Muscle of arm (tissue), 12 donors: ENCODE results near the gene SCN7A. TPM values are rescaled to one million over a fixed set of nuclear protein-coding genes. Genes with fewer than 3 reads are reported as not detected.
A peak's percentile ranks its signal among the peaks of the same experiment; 100 is the strongest.
"Not testable (repeated sequence)": the region's sequence is repeated elsewhere in the genome, so short reads cannot be mapped to it uniquely, and the experiment has no call there.

ENCODE experiments used
- DNase-seq: peaks from one replicate; pipeline ENCODE4 v3.0.0-alpha.2; 2013
- polyA plus RNA-seq, 12 donors: library from polyadenylated mRNA; unstranded; fragments of 120-200 nt; gene quantifications; one replicate each; pipeline ENCODE4 v1.2.1, GENCODE V29; 2013; ENCODE audit not compliant: insufficient read length in 12 of 12

Gene SCN7A
- polyA plus RNA-seq, 12 donors, result 22.3 to 99.2 (median 63.0) TPM

DNA sequence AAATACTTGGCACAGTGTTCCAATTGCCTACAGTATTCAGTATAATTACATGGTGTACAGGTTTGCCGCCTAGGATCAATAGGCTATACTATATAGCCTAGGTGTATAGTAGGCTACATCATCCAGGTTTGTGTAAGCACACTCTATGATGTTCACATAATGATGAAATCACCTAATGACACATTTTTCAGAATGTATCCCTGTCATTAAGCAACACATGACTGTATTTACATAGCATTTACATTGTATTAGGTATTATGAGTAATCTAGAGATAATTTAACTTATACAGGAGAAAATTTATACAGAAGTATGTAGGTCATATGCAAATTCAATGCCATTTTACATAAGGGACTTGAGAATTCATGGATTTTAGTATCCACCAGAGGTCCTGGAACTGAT lies 35.4 kb downstream of the SCN7A start:
- no peak for DNase-seq

DNA sequence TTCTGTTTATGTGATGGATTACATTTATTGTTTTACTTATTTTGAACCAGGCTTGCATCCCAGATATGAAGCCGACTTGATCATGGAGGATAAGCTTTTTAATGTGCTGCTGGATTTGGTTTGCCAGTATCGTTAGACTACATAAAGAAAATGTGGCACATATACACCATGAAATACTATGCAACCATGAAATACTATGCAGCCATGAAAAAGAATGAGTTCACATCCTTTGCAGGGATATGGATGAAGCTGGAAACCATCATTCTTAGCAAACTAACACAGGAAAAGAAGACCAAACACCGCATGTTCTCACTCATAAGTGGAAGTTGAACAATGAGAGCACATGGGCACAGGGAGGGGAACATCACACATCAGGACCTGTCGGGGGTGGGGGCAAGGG lies 38.2 kb downstream of the SCN7A start:
- not testable (repeated sequence) for DNase-seq

DNA sequence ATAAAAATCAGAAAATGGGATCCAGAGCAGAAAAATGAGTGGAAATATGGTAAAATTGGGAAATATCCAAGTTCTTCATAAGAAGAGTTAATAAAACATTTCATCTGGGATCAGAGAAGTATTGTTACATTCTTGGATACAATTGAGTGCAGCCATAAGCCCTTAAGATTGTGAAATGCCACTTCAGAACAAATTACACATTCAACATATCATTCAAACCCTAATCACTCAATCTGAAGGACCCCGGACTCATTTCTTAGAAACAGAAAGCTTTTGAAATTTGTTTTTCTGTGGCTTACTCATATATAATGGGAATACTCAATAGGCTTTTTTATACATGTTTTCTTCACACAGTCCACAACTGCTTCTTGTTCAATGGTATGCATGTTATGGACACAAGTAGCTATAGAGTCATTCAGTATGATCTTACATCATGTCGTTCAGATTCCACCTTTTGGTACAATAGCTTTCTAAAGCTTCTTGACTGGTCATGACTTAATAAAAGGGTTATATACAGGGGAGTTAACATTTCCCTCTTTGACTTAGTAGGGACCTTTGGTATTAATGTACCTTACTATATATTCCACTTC lies 39.9 kb downstream of the SCN7A start:
- no peak for DNase-seq

DNA sequence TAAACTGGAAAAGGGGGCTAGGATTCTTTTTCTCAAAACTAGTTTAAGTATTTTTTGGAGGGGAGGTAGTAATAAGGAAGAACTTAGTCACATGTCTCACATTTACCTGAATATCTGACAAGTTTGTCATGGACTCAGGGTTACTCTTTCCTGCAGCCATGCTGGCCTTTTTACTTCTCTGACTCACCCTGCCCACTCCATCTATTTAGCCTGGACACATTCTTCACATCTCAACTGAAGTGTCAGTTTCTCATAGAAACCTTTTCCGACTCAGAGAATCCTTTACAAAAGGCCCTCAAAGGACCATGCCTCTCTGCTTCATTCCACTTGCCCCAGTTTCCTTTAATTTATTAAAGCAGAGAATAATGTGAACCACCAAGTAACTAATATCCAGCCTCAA lies 42.6 kb downstream of the SCN7A start:
- no peak for DNase-seq

DNA sequence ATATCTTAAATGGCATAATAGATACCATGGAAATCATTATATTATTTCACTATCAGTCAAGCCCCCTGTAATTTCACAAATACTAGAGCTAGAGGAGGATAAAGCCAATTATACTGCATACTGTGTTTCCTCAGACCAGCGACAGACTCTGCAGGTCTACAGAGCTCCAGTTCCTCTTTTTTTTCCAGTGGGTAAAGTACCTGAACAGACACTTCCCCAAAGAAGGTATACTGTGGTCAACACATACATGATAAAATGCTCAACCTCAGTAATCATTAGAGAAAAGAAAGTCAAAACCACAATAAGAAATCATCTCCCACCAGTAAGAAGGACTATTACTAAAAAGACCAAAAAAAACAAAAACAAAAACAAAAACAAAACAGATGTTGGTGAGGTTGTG lies 44.6 kb downstream of the SCN7A start:
- no peak for DNase-seq

DNA sequence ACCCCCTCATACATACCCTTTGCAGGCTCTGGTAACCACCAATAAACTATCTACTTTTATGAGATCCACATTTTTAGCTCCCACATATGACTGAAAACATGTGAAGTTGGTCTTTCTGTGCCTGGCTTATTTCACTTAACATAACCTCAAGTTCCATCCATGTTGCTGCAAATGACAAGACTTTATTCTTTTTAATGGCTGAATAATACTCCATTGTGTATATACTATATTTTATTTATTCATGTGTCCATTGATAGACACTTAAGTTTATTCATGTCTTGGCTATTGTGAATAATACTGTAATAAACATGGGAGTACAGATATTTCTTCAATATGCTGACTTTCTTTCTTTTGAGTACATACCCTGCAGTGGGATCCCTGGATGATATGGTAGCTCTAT lies 45.9 kb downstream of the SCN7A start:
- no peak for DNase-seq

DNA sequence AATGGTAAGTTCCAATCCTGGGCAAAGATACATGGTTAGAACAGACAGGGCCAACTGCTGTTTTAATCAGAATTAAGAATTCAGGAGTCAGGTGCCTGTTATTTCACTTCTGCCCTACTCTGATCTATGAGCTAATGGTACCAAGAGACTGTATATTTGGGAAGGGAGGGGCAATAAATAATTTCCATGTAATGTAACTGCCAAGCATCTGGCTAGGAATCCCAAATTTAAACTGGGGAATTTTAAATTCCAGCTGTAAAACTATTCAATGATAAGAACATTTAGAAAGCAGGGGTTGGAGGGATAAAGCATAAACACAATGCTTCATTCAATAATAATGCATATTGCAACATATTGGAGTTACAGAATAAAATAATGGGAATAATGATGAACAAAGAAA lies 49.7 kb downstream of the SCN7A start:
- peak; percentile 12 for DNase-seq

DNA sequence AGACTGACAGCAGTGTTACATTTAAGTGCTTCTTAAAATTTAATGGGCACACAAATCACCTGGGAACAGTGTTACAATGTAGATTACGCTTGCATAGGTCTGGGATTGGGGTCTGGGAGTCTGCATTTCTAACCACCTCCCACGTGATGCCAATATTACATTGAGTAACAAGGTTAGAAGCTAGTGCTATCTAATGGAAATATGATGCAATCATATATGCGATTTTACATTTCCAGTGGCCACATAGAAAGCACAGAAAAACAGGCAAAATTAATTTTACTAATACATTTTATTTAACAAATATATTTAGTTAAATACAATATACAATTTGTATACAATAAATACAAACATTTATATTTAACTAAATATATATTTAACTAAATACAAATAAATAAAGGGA lies 53.7 kb downstream of the SCN7A start:
- no peak for DNase-seq

DNA sequence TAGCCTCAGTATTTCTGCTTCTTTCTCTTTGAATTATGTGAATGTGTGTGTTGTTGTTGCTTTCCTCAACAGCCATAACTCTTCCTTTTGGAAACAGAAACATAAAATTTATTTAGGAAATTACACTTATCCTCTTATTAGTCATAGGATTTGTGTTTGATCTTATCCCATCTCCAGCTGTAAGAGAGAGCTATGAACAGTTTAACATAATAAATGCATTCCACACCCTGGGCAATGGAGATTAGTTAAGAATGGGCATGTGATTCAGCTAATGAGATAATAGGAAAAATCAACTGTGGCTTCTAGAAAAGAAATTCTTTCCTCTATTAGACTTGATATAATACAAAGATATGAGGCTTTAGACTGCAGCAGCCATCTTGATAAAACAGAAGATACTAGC lies 55.0 kb downstream of the SCN7A start:
- no peak for DNase-seq

DNA sequence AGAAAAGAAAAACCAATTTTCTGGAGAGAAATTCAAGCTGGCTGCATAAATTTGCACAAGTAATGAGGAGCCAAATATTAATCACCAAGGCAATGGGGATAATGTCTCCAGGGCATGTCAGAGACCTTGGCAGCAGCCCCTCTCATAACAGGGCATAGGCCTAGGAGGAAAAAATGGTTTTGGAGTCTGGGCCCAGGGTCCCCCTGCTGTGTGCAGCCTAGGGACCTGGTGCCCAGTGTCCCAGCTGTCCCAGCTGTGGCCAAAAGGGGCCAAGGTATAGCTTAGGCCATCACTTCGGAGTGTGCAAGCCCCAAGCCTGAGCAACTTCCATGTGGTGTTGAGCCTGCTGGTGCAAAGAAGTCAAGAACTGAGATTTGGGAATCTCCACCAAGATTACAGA lies 57.1 kb downstream of the SCN7A start:
- DNase-seq, result no peak

DNA sequence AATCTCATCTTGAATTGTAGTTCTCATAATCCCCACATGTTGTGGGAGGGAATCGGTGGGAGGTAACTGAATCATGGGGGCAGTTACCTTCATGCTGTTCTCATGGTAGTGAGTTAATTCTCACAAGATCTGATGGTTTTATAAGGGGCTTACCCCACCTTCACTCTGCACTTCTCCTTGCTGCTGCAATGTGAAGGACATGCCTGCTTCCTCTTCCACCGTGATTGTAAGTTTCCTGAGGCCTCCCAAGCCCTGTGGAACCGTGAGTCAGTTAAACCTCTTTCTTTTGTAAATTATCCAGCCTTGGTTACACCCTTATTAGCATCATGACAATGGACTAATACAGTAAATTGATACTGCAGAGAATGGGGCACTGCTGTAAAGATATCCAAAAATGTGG lies 57.9 kb downstream of the SCN7A start:
- DNase-seq, result no peak

DNA sequence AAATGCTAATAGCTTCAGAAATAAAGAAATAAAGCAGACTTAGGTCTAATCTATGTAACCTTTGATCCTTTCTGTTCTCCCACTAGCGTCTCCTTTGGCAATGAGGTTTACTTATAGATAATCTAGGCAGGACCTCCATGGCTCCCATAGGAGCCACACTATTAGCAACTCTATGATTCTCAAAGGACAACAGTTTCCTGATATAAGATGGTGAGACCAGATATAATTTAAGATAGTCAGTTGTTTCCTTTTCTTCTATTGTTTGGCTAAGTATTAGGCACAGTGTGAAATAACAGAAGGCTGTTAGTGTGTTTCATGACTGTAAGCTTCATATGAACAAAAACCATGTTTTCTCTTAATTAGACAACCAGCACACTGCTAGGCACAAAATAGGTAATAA lies 59.6 kb downstream of the SCN7A start:
- no peak for DNase-seq

DNA sequence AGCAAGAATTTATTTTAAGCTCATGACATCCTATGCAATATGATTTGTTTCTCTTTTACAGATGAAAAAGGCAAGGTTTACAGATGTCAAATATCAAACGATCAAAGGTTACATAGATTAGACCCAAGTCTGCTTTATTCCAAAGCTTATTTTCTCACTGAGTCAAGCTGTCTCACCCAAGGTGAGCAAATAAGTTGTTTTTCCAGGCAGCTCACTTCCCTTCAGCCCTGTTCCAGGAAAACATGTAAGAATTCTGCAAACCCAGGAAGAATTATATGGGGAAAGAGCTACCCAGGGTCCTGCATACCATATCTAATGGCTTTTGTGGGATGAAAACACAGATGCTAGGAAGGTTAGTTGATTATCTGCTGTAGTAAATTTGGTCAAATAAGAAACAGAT lies 60.6 kb downstream of the SCN7A start:
- DNase-seq, result no peak

DNA sequence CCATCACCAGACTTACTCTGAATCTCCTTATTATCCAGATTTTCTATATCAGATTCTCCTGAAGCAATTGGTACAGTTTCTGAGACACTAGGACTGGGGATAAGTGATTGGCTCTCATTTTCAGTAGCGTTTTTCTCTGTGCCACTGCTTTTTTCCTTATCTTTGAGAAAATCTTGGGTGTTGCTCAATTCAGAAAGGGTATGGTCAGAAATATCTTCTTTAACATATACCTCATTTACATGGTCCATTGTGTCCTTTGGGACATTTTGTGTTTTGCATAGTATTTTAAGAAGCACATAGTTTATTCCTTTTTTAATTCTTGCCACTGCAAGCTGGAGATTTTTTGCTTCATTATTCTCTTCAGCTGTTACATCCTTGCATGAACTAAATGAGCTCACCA lies 61.7 kb downstream of the SCN7A start:
- DNase-seq, result no peak

DNA sequence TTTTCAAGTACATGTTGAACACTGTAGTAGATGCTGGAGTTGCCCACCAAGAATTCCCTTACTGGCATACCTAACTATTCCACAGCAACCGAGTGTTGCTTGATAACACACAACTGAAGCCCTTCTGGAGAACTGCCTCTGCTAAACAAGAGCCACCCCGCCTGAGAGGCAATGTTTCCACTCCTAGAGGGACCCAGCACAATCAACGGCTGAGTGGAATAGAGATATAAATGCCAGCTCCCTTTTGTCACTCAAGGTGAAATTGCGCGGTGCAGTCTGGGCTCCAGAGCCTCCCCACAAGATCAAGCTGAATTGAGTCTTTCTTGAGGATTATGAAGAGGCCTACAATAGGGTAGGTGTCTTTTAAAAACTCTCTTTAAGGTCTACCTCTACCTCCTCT lies 69.2 kb downstream of the SCN7A start:
- DNase-seq, result no peak

DNA sequence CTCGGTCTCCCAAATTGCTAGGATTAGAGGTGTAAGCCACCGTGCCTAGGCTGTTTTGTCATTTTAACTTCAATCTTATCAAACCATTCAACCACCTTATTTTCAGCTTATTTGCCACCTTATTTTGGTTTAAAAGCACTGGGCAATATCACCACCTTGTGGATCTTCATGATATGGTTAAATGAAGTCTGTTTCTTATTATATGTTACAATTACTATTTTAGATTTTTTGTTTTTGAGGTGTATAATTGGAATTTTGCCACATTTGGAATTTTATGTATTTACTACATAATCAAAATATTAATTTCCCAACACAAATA lies 74.5 kb downstream of the SCN7A start:
- peak; percentile 7 for DNase-seq

DNA sequence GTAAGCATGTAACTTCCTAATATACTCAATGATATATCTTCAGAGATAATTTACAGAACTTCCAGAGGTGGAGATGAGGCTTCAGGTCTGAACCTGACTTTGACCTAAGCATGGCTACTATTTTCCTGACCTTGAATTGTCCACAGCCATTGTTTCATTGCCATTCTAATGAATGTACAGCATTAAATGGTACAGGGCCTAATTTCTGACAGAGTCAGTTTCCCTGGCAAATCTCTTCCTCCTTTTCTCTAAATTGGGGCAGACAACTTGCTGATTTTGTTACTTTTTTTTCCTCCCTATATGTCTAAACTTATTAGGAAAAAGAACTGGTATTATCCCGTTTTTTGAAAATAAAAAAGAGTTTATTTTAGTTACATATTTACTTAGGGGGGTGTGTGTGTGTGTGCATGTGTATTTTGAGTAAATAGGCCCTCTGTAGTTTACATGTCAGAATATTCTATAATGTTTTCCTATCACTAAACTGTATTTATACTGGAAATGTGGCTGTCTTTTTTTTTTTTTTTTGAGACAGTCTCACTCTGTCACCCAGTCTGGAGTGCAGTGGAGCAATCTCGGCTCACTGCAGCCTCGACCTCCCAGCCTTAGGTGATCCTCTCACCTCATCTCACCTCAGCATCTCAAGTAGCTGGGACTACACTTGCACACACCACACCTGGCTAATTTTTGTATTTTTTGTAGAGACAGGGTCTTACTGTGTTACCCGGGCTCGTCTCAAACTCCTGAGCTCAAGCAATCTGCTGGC lies 75.0 kb downstream of the SCN7A start:
- no peak for DNase-seq

DNA sequence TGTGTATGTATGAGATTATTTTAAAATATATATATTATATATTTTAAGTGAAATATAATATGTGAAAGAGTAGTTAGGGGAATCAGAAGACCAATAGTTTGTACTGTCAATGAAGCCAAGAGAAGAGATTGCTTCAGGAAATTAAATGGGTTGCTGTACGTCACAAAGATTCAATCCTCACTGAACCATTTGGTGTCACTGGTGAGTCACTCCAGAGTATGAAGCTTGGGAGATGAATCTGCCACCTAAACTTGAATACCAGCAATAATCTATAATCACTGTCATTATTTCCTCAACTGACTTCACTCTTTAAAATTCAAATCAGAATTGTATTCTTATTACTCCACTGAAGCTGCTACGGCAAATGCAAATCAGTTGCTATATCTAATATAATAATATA lies 76.4 kb downstream of the SCN7A start:
- peak; percentile 24 for DNase-seq

DNA sequence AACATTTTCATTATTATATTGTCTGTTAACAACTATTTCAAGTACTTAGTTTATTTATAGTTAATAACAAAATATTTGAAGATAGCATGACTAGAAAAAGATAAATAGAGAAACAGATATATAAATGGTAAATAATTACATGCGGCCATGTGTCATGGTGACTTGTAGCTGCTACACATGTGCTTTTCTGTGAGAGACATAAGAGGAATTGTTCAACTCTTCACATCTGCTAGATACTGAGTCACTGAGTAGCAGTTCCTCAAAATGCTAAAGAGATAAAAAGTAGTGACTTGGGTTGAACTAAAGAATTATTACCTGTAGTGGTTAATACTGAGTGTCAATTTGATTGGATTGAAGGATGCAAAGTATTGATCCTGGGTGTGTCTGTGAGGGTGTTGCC lies 80.8 kb downstream of the SCN7A start:
- DNase-seq, result no peak

DNA sequence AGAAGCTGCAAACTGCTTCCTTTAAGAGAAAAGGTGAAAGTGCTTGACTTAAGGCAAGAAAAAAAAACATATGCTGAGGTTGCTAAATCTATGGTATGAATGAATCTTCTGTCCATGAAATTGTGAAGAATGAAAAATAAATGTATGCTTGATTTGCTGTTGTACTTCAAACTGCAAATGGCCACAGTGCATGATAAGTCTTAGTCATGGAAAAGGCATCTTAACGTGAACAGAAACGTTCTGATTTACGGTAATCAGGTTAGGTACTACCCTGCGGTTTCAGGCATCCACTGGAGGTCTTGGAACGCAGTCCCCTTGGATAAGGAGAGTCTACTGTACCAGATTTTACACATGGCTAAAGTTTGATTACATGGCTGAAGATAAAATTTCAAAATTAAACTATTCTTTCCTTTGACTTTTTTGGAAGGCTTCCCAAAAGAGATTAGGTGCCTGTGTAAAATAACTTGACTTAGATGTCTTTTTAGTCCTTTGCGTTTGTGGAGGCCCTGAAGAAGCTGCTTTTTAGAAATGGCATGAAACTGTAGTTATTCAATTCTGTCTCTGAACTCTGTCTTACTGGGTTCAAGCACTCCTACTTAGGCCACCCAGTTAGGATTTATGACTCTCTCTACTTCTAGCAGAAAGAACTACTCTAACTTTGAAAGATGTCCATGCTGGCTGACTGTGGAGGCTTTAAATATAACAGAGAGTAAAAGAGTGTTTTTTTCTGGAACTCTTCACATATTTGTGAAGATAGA lies 82.4 kb downstream of the SCN7A start:
- DNase-seq, result no peak

DNA sequence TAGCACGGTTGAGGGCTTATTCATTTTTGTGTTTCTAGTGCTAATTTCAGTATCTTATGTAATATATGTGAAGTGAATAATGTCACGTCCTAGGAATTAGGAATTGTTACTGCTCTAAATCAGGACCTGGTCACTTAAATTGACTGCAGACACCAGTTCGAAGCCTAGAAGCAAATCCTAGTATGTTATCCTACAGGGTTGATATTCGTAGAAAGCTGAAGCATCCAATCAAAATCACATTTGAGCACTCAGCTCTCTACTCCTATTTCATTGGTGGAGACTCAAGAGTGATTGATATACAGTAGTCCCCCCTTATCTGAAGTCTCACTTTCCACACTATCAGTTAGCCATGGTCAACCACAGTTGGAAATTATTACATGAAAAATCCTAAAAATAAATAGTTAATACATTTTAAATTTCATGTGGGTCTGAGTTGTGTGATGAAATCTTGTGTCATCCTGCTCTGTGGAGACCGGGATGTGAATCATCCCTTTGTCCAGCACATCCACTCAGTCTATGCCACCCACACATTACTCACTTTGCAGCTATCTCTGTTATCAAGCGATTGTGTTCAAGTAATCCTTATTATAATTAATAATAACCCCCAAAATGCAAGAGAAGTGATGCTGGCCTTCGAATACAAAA lies 83.1 kb downstream of the SCN7A start:
- no peak for DNase-seq

DNA sequence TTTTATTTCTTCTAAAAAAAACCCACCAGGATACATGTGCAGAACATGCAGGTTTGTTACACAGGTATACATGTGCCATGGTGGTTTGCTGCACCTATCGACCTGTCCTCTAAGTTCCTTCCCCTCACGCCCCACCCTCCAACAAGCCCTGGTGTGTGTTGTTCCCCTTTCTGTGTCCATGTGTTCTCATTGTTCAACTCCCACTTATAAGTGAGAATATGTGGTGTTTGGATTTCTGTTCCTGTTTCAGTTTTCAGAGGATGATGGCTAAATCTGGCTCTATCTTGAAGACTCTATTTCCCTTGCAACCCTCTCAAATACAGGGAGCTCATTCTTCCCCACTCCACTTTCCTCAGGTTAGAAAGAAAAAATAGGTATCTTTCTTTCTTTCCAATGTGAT lies 86.3 kb downstream of the SCN7A start:
- DNase-seq, result not testable (repeated sequence)

DNA sequence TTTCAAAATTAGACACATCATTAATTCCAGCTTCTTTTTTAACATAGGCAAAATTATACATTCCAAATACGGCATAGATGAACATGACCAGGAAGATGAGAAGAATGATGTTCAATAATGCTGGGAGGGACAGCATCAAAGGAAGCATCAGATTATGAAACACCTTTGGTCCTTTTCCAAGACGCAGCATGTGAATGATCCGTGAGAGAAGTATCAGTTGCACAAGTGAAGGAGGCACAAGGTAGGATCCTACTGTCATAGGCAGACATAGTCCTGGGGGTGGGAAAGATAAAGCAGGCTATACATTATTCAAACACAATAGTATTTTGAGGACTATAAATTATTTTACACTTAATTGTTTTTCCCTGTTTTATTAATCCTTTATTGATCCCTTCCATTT lies 87.7 kb downstream of the SCN7A start:
- no peak for DNase-seq
